ENCODE measurements around the gene GAD1.

GRCh38 chr2:170778900-170779299 is 37.8 kb upstream of the GAD1 start:
- no peak for TF ChIP-seq POLR2AphosphoS5 (IDR thresholded peaks at IDR 0.05; ENCODE audit: low read depth)
- TF ChIP-seq CTCF (IDR thresholded peaks at IDR 0.05; ENCODE audit: insufficient read depth, low read length), result no peak
- TF ChIP-seq REST (IDR thresholded peaks at IDR 0.05; ENCODE audit: insufficient replicate concordance, low read depth), result no peak

Data from HL-60 (cell line).